Stimulated activated CD8-positive, alpha-beta memory T cell treated with anti-CD3 and anti-CD28 coated beads, Interleukin-4, amount 100 ng/mL, for 48 hours (primary cell): ENCODE results near the gene TTC16.

ENCODE experiments used
- DNase-seq: peaks from one replicate; pipeline ENCODE4 v3.0.0-alpha.2; 2020

The TTC16 gene

GRCh38 chr9:127722055-127722745 lies 6.3 kb downstream of the TTC16 start:
- DNase-seq, result no peak

DNA sequence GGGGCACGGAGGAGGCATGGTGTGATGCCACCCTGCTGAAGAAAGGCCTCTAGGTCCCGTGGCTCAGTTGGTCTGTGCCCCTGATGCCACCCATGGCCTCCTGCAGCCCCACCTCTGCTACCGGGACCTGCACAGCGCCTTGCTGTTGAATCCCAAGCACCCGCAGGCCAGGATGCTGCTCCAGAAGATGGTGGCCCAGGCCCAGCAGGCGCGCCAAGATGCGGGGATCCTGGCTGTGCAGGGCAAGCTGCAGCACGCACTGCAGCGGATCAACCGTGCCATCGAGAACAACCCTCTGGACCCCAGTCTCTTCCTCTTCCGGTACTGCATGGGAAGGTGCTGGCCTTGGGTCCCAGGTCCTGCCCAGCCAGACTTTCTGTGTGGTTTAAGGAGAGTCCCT lies 7.1 kb downstream of the TTC16 start:
- no peak for DNase-seq

- no peak for DNase-seq
Measured at GRCh38 chr9:127723444-127723843, 7.6 kb downstream of the TTC16 start.

DNA sequence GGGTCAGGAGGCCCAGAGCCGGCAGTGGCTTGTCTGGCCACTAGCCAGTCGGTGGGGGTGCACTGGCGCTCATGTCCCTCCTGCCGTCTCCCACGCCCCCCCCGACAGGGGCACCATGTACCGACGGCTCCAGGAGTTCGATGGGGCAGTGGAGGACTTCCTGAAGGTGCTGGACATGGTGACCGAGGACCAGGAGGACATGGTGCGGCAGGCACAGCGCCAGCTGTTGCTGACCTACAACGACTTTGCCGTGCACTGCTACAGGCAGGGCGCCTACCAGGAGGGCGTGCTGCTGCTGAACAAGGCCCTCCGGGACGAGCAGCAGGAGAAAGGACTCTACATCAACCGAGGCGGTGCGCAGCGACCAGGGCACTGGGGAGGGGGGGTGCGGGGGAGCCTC lies 8.1 kb downstream of the TTC16 start:
- DNase-seq, result no peak

DNA sequence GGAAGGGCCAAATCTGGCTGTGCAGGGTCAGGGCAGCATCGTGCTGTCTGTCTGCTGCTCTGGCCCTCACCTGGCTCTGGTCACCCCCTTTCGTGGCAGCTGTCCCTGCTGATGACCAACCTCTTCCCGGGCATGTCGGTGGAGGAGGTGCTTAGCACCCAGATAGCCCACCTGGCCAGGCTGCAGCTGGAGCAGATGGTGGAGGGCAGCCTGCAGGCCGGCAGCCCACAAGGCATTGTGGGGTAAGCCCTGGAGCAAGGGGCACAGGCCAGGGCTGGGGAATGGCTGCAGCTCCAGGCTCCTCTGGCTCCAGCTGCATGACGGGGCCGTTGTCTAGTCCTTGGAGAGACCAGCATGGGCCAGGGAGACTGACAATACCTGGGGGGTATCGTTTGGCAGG lies 11.0 kb downstream of the TTC16 start:
- DNase-seq, result no peak

- no peak for DNase-seq
Measured at GRCh38 chr9:127728808-127729207, 12.9 kb downstream of the TTC16 start.

- DNase-seq, result no peak
Measured at GRCh38 chr9:127729522-127730256, 13.8 kb downstream of the TTC16 start.

- no peak for DNase-seq
Measured at GRCh38 chr9:127730262-127730661, 14.4 kb downstream of the TTC16 start.

DNA sequence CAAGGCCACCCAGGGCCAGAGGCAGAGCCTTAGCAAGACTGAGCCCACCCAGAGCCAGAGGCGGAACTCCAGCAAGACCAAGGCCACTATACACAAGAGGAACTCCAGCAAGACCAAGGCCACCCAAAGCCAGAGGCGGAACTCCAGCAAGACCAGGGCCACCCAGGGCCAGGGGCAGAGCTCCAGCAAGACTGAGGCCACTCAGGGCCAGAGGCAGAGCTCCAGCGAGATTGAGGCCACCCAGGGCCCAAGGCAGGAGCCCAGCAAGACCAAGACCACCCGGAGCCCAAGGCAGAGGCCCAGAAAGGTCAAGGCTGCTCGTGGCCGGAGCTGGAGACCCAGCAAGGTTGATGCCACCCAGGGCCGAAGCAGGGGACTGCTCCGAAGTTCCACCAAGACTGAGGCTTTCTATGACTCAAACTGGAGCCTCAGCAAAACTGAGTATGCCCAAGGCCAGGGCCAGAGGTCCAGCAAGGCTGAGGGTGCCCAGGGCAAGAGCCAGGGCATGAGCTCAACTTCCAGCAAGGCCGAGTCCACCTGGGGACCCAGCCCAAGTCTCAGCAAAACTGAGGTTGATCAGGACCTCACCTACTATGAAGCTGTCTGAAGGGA lies 15.0 kb downstream of the TTC16 start:
- DNase-seq, result no peak

DNA sequence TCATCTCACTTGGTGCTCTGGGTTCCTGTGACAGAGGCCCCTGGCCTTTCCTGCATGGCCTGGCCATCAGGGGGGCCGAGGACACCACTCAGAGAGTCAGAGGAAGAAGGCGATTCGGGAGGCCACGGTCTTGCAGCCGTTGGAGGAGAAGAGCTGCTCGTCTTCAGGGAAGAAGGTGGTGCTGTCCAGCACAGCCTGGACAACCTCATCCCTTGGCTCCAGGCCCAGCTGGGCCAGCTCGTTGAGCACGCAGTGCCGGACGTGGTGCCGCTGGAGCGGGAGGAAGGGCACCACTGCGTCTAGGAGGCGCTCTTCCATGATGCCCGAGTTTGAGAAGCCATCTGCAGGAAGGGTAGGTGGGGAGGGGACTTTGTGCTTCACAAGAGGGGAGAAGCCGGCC lies 16.1 kb downstream of the TTC16 start:
- DNase-seq, result no peak

GRCh38 chr9:127732444-127732843 lies 16.6 kb downstream of the TTC16 start:
- no peak for DNase-seq

GRCh38 chr9:127733614-127734013 lies 17.7 kb downstream of the TTC16 start:
- no peak for DNase-seq

DNA sequence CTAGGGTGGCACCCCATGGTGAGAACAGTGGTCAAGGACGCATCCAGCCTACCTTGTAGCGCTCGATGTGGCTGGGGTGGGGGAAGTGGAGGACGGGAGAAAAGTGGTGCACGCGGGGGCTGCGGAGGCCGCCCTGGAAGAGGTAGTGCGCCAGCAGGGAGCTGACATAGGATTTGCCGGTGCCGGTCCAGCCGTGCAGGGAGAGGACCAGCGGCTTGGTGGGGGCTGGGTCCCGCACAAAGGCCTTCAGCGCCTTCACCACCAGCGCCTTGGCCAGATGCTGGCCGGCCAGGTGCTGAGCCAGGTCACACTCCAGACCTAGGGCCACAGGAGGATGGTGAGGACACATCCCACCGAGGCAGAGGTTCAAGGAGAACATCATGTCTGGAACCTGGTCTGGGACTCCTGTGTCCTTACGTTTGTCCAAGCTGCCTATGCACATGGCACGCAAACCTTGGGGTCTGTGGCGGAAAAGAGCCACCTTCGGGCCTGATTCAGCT lies 18.4 kb downstream of the TTC16 start:
- DNase-seq, result no peak

GRCh38 chr9:127734747-127735529 lies 19.1 kb downstream of the TTC16 start, which contains the start of gene TOR2A:
TOR2A (minus strand) TSS chr9:127735294; CDS start chr9:127735270, 24 bp downstream.
- DNase-seq, result peak; percentile 99

DNA sequence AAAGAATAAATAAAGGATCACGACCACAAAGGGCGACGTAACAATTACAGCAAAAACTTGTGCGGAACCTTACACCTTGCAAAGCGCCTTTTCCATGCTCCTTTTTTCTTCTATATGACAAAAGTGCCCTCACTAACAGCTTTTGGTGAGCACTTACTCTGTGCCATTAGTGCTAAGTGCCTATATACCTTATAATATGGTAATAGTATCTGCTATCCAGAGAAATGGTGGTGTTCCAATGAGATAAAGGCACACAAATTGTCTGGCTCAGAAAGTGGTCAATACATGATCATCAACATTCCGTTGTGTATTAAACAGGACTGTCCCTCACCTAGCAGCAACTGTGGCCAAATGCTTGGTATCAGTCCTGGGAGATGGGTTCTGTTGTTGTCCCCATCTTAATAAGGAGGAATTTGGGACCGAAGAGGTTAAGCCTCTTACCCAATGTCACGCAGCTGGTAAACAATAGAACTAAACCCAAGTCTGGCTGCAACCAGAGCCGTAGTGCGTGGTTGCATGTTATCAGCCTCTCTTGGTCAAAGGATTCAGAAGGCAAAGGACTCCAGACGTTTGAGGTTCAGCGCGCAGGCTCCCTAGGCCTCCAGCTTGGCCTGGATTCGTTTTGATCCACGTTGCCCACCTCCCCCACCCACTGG lies 19.8 kb downstream of the TTC16 start:
- no peak for DNase-seq

DNA sequence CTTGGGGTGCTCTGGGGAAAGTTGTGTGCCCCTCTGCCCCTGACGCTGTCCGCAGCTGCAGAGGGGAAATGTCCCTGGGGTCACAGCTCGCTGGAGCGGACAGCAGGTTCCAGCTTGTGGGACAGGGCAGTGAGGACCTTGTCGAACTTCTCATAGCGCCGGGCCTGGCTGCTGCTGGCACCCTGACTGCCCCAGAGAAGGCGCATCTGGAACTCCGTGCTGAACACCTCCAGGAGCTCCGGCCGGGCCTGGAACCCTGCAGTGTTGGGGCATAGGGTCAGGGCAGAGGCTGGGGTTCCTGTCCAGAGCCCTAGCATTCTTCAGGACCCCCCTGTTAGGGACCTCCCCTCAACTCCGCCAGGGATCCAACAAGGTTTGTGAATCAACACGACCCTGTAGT lies 22.8 kb downstream of the TTC16 start:
- no peak for DNase-seq

GRCh38 chr9:127739614-127740330 lies 23.9 kb downstream of the TTC16 start:
- DNase-seq, result no peak

DNA sequence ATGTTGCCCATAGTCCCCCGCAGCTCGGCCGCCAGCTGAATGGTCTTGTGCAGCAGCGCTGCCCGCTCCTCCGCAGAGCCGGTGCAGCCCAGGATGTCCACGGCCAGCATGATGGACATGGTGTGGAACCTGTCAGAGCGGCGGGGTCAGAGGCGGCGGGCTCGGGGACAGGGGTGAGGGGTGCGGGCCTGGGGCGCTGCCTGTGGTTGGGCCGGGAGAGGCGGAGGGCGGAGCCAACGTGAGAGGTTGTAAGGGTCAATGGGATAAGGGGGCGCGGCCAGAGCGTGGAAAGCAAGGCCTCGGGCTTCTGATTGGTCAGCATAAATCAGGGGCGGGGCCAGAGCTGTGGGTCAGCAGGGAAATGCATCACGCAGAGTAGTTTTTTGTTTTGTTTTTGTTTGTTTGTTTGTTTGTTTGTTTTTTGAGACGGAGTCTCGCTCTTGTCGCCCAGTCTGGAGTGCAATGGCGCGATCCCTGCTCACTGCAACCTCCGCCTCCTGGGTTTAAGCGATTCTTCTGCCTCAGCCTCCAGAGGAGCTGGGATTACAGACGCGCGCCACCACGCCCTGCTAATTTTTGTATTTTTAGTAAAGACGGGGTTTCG lies 26.1 kb downstream of the TTC16 start:
- DNase-seq, result no peak

- no peak for DNase-seq
Measured at GRCh38 chr9:127742435-127743088, 26.7 kb downstream of the TTC16 start.

- no peak for DNase-seq
Measured at GRCh38 chr9:127744398-127745110, 28.7 kb downstream of the TTC16 start.
